GM06990 (cell line): ENCODE results near the gene CMA1.
"Not testable (repeated sequence)": the region's sequence is repeated elsewhere in the genome, so short reads cannot be mapped to it uniquely, and the experiment has no call there.

Source experiments
- DNase-seq: peaks from one replicate; pipeline ENCODE4 v3.0.0-alpha.2; 2011; ENCODE audit not compliant: insufficient read length; ENCODE audit errors: extremely low read depth
- H3K27me3 ChIP-seq: replicated peaks from 2 replicates; pipeline ENCODE4 v1.6.0; 2011; ENCODE audit warnings: low read length; ENCODE audit not compliant: control insufficient read depth, insufficient read depth
- H3K36me3 ChIP-seq: 2 replicates; pipeline ENCODE4 v1.5.1; 2011; ENCODE audit warnings: low read length; ENCODE audit not compliant: control insufficient read depth, insufficient read depth
- H3K4me3 ChIP-seq: replicated peaks from 2 replicates; pipeline ENCODE4 v1.5.1; 2011; ENCODE audit warnings: low read depth, mild to moderate bottlenecking, control low read depth, low read length
- CTCF ChIP-seq: IDR thresholded peaks from 2 replicates; pipeline ENCODE4 v1.5.1; 2011; ENCODE audit warnings: low read length, control low read depth, mild to moderate bottlenecking, inconsistent platforms; ENCODE audit not compliant: insufficient read depth, poor library complexity, severe bottlenecking

Gene CMA1

GRCh38 chr14:24483604-24484252, 24.3 kb downstream of the CMA1 start:
- TF ChIP-seq CTCF: no peak
- Histone ChIP-seq H3K4me3 (no peak overlapping the region), H3K27me3 (no peaks in the 10 kb centered on the region), H3K36me3 (no peaks in the 10 kb centered on the region)
- DNase-seq: no peak

GRCh38 chr14:24482699-24483303, 25.3 kb downstream of the CMA1 start:
- not testable (repeated sequence) for H3K36me3 ChIP-seq, H3K4me3 ChIP-seq, H3K27me3 ChIP-seq, DNase-seq

GRCh38 chr14:24481622-24482324, 26.3 kb downstream of the CMA1 start:
- no peak overlapping the region for H3K4me3 ChIP-seq
- no peaks in the 10 kb centered on the region for H3K27me3 ChIP-seq
- DNase-seq: peak; percentile 59
- peak; percentile 90 for TF ChIP-seq CTCF
- no peaks in the 10 kb centered on the region for H3K36me3 ChIP-seq

- not testable (repeated sequence) for H3K36me3 ChIP-seq, DNase-seq, H3K4me3 ChIP-seq, H3K27me3 ChIP-seq
These were observed 28.1 kb downstream of the CMA1 start for GRCh38 chr14:24479999-24480398.

- DNase-seq: no peak
- no peaks in the 10 kb centered on the region for H3K36me3 ChIP-seq
- no peak for TF ChIP-seq CTCF
These were observed 32.8 kb downstream of the CMA1 start for GRCh38 chr14:24475261-24475660.

GRCh38 chr14:24473211-24473610, 34.9 kb downstream of the CMA1 start:
- DNase-seq: no peak

More at GRCh38 chr14:24475261-24475660, 32.8 kb downstream of the CMA1 start:
- Histone ChIP-seq H3K4me3 (no peak overlapping the region), H3K27me3 (no peaks in the 10 kb centered on the region)

GRCh38 chr14:24470450-24470849, 37.6 kb downstream of the CMA1 start:
- DNase-seq, H3K36me3 ChIP-seq, H3K4me3 ChIP-seq, H3K27me3 ChIP-seq: not testable (repeated sequence)

More at GRCh38 chr14:24473211-24473610, 34.9 kb downstream of the CMA1 start:
- TF ChIP-seq CTCF: no peak
- no peaks in the 10 kb centered on the region for H3K36me3 ChIP-seq
- no peaks in the 10 kb centered on the region for H3K27me3 ChIP-seq
- H3K4me3 ChIP-seq: no peak overlapping the region
